H1 (cell line): Measurements from ENCODE around the gene LTF. TPM values are rescaled to one million over a fixed set of nuclear protein-coding genes. Genes with fewer than 3 reads are reported as not detected.

Experiments used
- CTCF ChIA-PET: fragments of 300-600 bp; sonication (Branson Sonifier 250); formaldehyde crosslinking; loops from one replicate; lab custom pipeline; 2021; ENCODE audit not compliant: partially characterized antibody; lab: Charles Lee
- POLR2A ChIA-PET: fragments of 300-600 bp; sonication (Branson Sonifier 250); formaldehyde crosslinking; loops from one replicate; lab custom pipeline; 2021; ENCODE audit warnings: inconsistent platforms; ENCODE audit not compliant: partially characterized antibody; lab: Charles Lee
- DNase-seq, 2 experiments: peaks; one replicate each; pipeline versions ENCODE4 v3.0.0 to v3.0.0-alpha.2; 2010 to 2022; ENCODE audit warnings: low spot score in 2 of 2, low read depth in 1 of 2, mixed read lengths in 1 of 2
- FAIRE-seq: peaks from 2 replicates; lab custom pipeline; 2011; peaks lifted over from hg19 to GRCh38; lab: Jason Lieb, UNC
- H2AFZ ChIP-seq: 2 replicates; pipeline ENCODE4 v1.8.1; 2012; ENCODE audit warnings: low read length, inconsistent platforms
- H2AK5ac ChIP-seq: 2 replicates; pipeline ENCODE4 v1.6.1; 2013; ENCODE audit warnings: low read depth, low read length
- H2BK120ac ChIP-seq: replicated peaks from 2 replicates; pipeline ENCODE3; 2013; ENCODE audit warnings: low read depth, low read length, inconsistent platforms
- H2BK12ac ChIP-seq: 2 replicates; pipeline ENCODE4 v1.6.1; 2013; ENCODE audit warnings: low read depth, low read length
- H2BK15ac ChIP-seq: 2 replicates; pipeline ENCODE4 v1.6.1; 2013; ENCODE audit warnings: low read length
- H2BK20ac ChIP-seq: 2 replicates; pipeline ENCODE4 v1.6.1; 2013; ENCODE audit warnings: low read length
- H2BK5ac ChIP-seq: 2 replicates; pipeline ENCODE4 v1.6.1; 2013; ENCODE audit warnings: low read depth, low read length
- H3K14ac ChIP-seq: 2 replicates; pipeline ENCODE4 v1.6.1; 2013; ENCODE audit warnings: inconsistent platforms; ENCODE audit not compliant: insufficient read length
- H3K18ac ChIP-seq: 2 replicates; pipeline ENCODE4 v1.6.1; 2013; ENCODE audit warnings: low read length; ENCODE audit errors: extremely low read depth
- H3K23ac ChIP-seq: 2 replicates; pipeline ENCODE4 v1.6.1; 2013; ENCODE audit warnings: inconsistent platforms; ENCODE audit not compliant: insufficient read length
- H3K23me2 ChIP-seq: 2 replicates; pipeline ENCODE4 v1.6.1; 2013; ENCODE audit warnings: low read depth, low read length
- H3K27ac ChIP-seq: 2 replicates; pipeline ENCODE4 v1.6.1; 2011; ENCODE audit warnings: low read depth, low read length, inconsistent platforms
- H3K27me3 ChIP-seq, 4 experiments: replicated peaks in 1 of 4; 1 replicate in 1 of 4; 2 replicates in 3 of 4; pipeline versions ENCODE4 v1.6.1 to v1.8.1; 2011 to 2013; ENCODE audit warnings: low read length in 3 of 4, mild to moderate bottlenecking in 3 of 4, inconsistent platforms in 2 of 4, mixed read lengths in 2 of 4, moderate library complexity in 1 of 4; ENCODE audit not compliant: control insufficient read depth in 3 of 4, insufficient read depth in 3 of 4; ENCODE audit errors: extremely low read depth in 1 of 4
- H3K36me3 ChIP-seq, 4 experiments: 2 replicates each; pipeline versions ENCODE4 v1.6.1 to v1.8.1; 2011 to 2013; ENCODE audit warnings: mild to moderate bottlenecking in 4 of 4, low read length in 3 of 4, moderate library complexity in 2 of 4, control low read depth in 1 of 4, inconsistent platforms in 1 of 4; ENCODE audit not compliant: insufficient read depth in 4 of 4, control insufficient read depth in 2 of 4
- H3K4ac ChIP-seq: replicated peaks from 2 replicates; pipeline ENCODE3; 2013; ENCODE audit warnings: low read length, low read depth, mixed read lengths, inconsistent platforms; ENCODE audit not compliant: insufficient read length
- H3K4me1 ChIP-seq, 4 experiments: replicated peaks in 1 of 4; 1 replicate in 1 of 4; 2 replicates in 3 of 4; pipeline versions ENCODE4 v1.6.1 to v1.8.1; 2011 to 2013; ENCODE audit warnings: low read length in 3 of 4, inconsistent platforms in 2 of 4, mixed read lengths in 1 of 4; ENCODE audit not compliant: insufficient read depth in 4 of 4, control insufficient read depth in 3 of 4
- H3K4me2 ChIP-seq, 2 experiments: 2 replicates each; pipeline versions ENCODE4 v1.6.1 to v1.8.1; 2011 to 2013; ENCODE audit warnings: low read depth in 2 of 2, low read length in 2 of 2, control low read depth in 1 of 2, inconsistent platforms in 1 of 2, mild to moderate bottlenecking in 1 of 2; ENCODE audit not compliant: insufficient read depth in 1 of 2
- H3K4me3 ChIP-seq, 4 experiments: fragments of 200-600, 300-600 bp in 1 of 4; sonication (generic), shearing (Covaris generic), sonication (Bioruptor Twin) in 1 of 4; 2 replicates each; pipeline versions ENCODE4 v1.5.1 to v1.8.1; 2011 to 2016; ENCODE audit warnings: low read length in 4 of 4, low read depth in 3 of 4, control low read depth in 2 of 4, inconsistent platforms in 2 of 4, mild to moderate bottlenecking in 2 of 4, mixed read lengths in 1 of 4, moderate library complexity in 1 of 4; ENCODE audit not compliant: insufficient read depth in 2 of 4; ENCODE audit errors: extremely low read depth in 1 of 4
- H3K56ac ChIP-seq: replicated peaks from 2 replicates; pipeline ENCODE3; 2013; ENCODE audit warnings: low read depth, mild to moderate bottlenecking, mixed read lengths, low read length, inconsistent platforms; ENCODE audit not compliant: insufficient read length
- H3K79me1 ChIP-seq: 2 replicates; pipeline ENCODE4 v1.6.1; 2013; ENCODE audit warnings: low read depth, low read length, control low read depth
- H3K79me2 ChIP-seq, 2 experiments: 2 replicates each; pipeline versions ENCODE4 v1.6.1 to v1.8.1; 2012 to 2013; ENCODE audit warnings: low read length in 2 of 2, mild to moderate bottlenecking in 2 of 2, inconsistent platforms in 1 of 2; ENCODE audit not compliant: insufficient read depth in 2 of 2, control insufficient read depth in 1 of 2
- H3K9ac ChIP-seq, 4 experiments: replicated peaks in 1 of 4; 1 replicate in 1 of 4; 2 replicates in 3 of 4; pipeline versions ENCODE4 v1.6.1 to v1.8.1; 2011 to 2013; ENCODE audit warnings: low read depth in 3 of 4, low read length in 3 of 4, control low read depth in 2 of 4, mild to moderate bottlenecking in 2 of 4, moderate library complexity in 2 of 4, inconsistent platforms in 1 of 4; ENCODE audit errors: extremely low read depth in 1 of 4
- H3K9me3 ChIP-seq, 2 experiments: 2 replicates each; pipeline versions ENCODE4 v1.6.1 to v1.8.1; 2012 to 2013; ENCODE audit warnings: mild to moderate bottlenecking in 2 of 2, moderate library complexity in 2 of 2, control low read depth in 1 of 2, inconsistent platforms in 1 of 2, low read depth in 1 of 2, low read length in 1 of 2, mixed read lengths in 1 of 2; ENCODE audit not compliant: insufficient read depth in 2 of 2
- H4K20me1 ChIP-seq, 2 experiments: replicated peaks in 1 of 2; 2 replicates each; pipeline versions ENCODE3 to v1.8.1; 2011 to 2013; ENCODE audit warnings: inconsistent platforms in 2 of 2, low read length in 2 of 2, mild to moderate bottlenecking in 1 of 2; ENCODE audit not compliant: insufficient read depth in 2 of 2, control insufficient read depth in 1 of 2
- H4K5ac ChIP-seq: 2 replicates; pipeline ENCODE4 v1.6.1; 2013; ENCODE audit warnings: low read length, low read depth, mixed read lengths, inconsistent platforms; ENCODE audit not compliant: insufficient read length
- H4K8ac ChIP-seq: 2 replicates; pipeline ENCODE4 v1.8.0; 2013; ENCODE audit warnings: mild to moderate bottlenecking, moderate library complexity, low read length, inconsistent platforms; ENCODE audit not compliant: insufficient read depth; ENCODE audit errors: extremely low read depth
- H4K91ac ChIP-seq: replicated peaks from 2 replicates; pipeline ENCODE3; 2013; ENCODE audit warnings: low read length, mixed read lengths, inconsistent platforms; ENCODE audit not compliant: insufficient read length
- MAX ChIP-seq: IDR thresholded peaks from 2 replicates; pipeline ENCODE4 v1.6.1; 2012; ENCODE audit warnings: inconsistent platforms
- NANOG ChIP-seq: IDR thresholded peaks from 2 replicates; pipeline ENCODE4 v1.6.1; 2011; ENCODE audit warnings: low read length, low read depth, mild to moderate bottlenecking, inconsistent platforms; ENCODE audit not compliant: insufficient read depth, poor library complexity, severe bottlenecking
- WGBS, 2 experiments: shearing (Covaris generic) in 1 of 2; methylation state at CpG; one replicate each; pipeline versions ENCODE4 v1.1.6 to v1.1.7; 2013 to 2015; ENCODE audit warnings: low lambda C conversion rate in 2 of 2, mixed read lengths in 2 of 2, inconsistent platforms in 1 of 2, low coverage in 1 of 2, missing lambda C conversion rate in 1 of 2; ENCODE audit not compliant: insufficient replicate concordance in 2 of 2, insufficient coverage in 1 of 2, insufficient read length in 1 of 2; ENCODE audit errors: extremely low coverage in 1 of 2, missing lambda C conversion rate in 1 of 2; 5-methylcytosine and 5-hydroxymethylcytosine counted together
- polyA plus RNA-seq, 7 experiments: library from polyadenylated mRNA; depleted of rRNA in 3 of 7; stranded (reverse) in 5 of 7; unstranded in 2 of 7; fragments of >200 nt in 5 of 7; fragments of 200-250 nt in 2 of 7; gene quantifications; 1 replicate in 5 of 7; 2 replicates in 1 of 7; 4 replicates in 1 of 7; pipeline versions ENCODE4 v1.2.1 to v1.2.3, GENCODE V29; 2011 to 2013; ENCODE audit warnings: missing spikeins in 2 of 7, mixed read lengths in 2 of 7
- total RNA-seq: library from RNA; stranded (reverse); fragmentation: NEBNext Ultra II Directional; extraction: Animal tissue kit (Norgen Biotek cat#: 25700); gene quantifications from 2 replicates; pipeline ENCODE4 v1.2.1, GENCODE V29; 2021

LTF gene
- total and polyA plus RNA-seq, 2 of the 8 experiments (the other 6 are each of a cell fraction or from before 2014, with no cell fraction given) = 0.23 to 0.99 TPM

GRCh38 chr3:46399098-46399497, 65.6 kb downstream of the LTF start:
- TF ChIP-seq NANOG (no peak), MAX (no peak)
- no peak overlapping the region for H3K4me2 ChIP-seq
- FAIRE-seq = no peak
- H2BK15ac ChIP-seq = no peak overlapping the region
- CTCF ChIA-PET = interaction anchor here (1.0 to 3.8 kb wide), 4 partner anchors 11 to 51 kb away, joined by 3 to 16 read pairs (median 4); no protein-coding TSS in a partner anchor
- H3K56ac ChIP-seq = no peak overlapping the region
- no peak overlapping the region for H3K14ac ChIP-seq
- DNase-seq = no peak
- H2BK20ac ChIP-seq = no peak overlapping the region
- H3K36me3 ChIP-seq = no peaks in the 10 kb centered on the region
- H3K4me1 ChIP-seq = 0 out of 7 replicates have a peak, but pooled peaks cover 0 to 2% (median 0%) of the 10 kb centered on the region in 4 experiments
- H3K27ac ChIP-seq = no peak overlapping the region
- POLR2A ChIA-PET = no interaction called here
- H4K91ac ChIP-seq = no peak overlapping the region
- no peak overlapping the region for H2BK12ac ChIP-seq
- no peak overlapping the region for H4K8ac ChIP-seq
- no peak overlapping the region for H3K9ac ChIP-seq
- H3K18ac ChIP-seq = no peak overlapping the region
- no peak overlapping the region for H2BK120ac ChIP-seq
- no peaks in the 10 kb centered on the region for H3K79me1 ChIP-seq
- no peak overlapping the region for H3K23ac ChIP-seq
- no peak overlapping the region for H3K4me3 ChIP-seq
- no peaks in the 10 kb centered on the region for H3K9me3 ChIP-seq
- H3K23me2 ChIP-seq = no peaks in the 10 kb centered on the region
- H4K5ac ChIP-seq = no peak overlapping the region
- no peak overlapping the region for H2AFZ ChIP-seq
- H3K79me2 ChIP-seq = no peaks in the 10 kb centered on the region
- no peak overlapping the region for H2BK5ac ChIP-seq
- no peak overlapping the region for H3K4ac ChIP-seq
- WGBS, 2 experiments = 89% methylated on average over 2 of the region's 2 CpGs; no CpG with 5 or more reads in 1 of the 2 experiments
- H2AK5ac ChIP-seq = no peak overlapping the region
- no peaks in the 10 kb centered on the region for H4K20me1 ChIP-seq
- H3K27me3 ChIP-seq = no peaks in the 10 kb centered on the region
